NOMO-1 treated with dmso at 0.1 percent for 144 hours (cell line): Measurements from ENCODE around the gene MCAM.

Source experiments
- DNase-seq: peaks from one replicate; lab custom pipeline; 2025; ENCODE audit not compliant: unreplicated experiment; lab: John Stamatoyannopoulos, UW

Gene MCAM

DNA sequence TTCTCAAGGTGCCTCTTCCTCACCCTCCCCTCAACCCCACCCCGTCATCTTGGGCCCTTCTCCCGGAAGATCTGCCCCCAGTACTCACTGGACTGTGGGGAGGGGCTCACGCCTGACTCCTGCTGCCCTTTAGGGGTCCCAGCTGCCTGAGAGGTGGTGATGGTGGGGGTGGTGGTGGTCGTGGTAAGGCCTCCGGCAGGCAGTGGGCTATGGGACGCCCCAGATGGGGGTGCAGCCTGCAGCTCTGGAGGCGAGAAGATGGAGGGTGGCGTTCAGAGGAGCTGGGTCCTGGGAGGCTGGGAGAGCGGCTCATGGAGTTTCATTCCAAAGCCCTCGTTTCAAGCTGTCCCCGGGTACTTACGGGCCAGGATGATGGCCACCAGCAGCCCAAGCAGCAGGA lies 28.8 kb upstream of the MCAM start:
- DNase-seq: no peak

DNA sequence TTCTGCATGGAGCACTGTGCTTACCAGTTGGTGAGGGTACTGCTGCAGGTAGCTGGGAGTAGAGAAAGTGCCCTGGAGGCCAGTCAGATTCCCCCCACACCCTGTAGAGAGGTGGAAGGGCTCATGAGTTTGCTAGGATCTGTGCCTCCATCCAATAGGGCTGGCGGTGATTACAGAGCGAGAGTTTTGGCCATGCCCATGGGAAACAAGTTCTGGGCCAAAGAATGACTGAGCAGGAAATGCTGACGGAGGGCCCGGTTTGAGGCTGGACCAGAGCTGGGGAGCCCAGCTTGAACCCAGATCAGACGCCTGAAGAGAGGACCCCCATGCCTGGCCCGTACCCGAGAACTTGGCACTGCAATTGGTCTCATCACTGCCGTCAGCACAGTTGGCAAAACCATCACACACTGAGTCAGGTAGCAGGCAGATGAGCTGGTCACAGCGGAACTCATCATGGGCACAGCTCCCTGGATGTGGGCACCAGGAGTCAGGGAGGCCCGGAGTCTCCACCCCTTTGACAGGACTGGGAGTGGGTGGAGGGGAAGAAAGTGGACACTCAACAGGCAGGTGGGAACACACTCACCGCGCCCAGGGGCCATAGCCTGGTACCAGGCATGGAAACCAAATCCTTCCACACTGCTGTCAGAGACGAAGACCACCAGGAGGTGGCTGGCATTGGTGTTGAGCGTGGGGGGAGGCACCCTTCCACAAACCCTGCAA lies 27.5 kb upstream of the MCAM start:
- no peak for DNase-seq

DNA sequence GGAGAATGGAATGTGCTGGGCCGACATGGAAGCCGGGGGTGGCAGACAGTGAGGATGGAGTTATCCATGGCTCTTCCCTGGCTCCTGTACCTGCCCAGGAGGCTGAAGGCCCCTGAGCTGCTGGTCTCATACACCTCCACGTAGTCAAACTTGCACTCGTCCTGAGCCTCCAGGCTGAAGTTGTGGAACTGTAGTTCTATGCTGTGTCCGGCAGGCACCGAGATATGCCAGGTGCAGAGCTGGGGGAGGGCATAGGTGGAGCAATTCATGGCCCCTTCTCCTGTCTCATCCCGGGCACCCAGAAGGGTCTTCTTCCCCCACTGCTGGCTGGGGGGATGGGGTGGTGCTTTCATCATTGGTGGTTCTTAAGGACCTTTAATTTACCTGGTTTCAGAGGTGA lies 26.8 kb upstream of the MCAM start:
- DNase-seq: no peak

DNA sequence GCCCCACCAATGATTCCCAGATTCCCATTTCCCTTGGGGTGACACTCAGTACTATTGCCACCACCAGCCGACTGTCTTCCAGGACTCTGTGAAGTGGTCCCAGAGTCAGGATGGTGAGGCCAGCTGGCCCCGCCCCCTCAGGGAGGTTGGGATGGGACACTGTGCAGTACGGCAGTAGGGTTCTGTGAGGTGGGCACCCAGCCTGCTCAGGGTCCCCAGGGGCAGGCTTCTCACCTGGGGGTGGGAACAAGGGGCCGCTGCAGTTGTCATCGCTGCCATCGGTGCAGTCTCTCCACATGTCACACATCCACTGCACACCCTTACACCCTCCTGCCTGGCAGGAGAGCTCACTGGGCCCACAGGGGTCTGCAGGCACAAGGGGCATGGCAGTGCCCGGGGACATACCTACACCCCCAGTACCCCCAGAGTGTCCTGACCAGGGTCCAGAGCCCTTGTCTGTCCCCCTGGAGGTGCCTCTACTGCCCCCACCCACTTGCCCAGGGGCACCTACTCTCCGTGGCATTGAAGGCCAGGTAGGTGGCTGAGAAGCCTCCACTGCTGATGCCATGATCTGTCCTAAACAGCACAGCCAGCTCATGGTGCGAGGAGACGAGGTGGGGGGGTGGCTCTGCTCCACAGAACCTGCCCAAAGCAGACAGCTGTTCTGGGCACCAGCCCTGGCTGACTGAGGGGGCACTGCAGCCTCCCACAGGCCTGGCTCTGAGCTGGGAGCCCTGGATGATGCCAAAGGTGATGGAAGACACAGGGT lies 25.6 kb upstream of the MCAM start:
- no peak for DNase-seq

DNA sequence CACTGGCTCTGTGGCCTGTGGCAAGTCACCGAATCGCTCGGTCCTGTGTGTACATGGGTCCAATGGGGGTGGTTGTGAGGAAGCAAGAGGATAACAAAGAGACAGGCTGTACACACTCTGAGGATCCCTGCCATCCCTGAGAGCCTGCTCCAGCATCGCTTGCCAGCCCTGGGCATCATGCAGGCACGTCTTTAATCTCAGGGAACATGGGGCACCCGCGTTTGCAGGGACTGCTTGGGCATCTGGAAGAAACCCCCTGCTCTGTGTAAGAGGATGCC lies 25.0 kb upstream of the MCAM start:
- DNase-seq: no peak

DNA sequence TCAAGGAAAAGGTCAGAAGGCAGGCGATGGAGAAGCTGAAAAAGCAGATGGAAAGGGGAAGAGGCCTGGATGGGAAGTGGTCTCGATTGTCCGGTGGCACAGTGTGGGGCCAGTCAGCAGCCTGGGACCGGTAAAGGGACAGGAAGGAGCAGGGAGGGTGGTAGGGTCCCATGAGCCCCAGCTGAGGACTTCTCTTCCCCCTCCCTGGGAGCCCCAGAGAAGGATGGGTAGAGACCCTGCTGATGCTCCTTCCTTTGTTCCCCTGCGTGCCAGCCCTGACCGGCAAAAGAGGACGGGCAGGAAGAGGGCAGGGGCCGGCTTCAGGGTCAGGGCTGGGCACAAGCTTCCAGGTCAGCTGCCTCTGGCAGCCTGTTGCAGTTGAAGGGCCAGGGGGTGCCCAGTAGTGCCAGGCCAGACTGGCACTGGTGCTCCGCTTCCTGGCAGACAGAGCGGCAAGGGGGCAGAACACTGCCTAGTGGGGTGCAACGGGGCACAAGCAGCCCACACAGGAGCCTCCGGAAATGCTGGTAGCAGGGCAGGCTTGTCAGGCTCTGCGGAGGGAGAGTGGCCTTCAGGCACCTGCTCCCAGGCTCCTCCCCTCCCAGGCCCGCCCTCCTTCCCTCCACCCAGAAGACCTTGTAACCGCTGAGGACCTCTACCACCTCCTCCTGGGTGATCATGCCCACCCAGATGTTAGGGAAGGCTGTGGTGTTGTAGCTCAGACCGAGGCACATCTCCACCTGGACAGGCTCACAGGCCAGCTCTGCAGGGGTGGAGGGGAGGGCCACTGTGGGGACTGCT lies 24.5 kb upstream of the MCAM start:
- no peak for DNase-seq

DNA sequence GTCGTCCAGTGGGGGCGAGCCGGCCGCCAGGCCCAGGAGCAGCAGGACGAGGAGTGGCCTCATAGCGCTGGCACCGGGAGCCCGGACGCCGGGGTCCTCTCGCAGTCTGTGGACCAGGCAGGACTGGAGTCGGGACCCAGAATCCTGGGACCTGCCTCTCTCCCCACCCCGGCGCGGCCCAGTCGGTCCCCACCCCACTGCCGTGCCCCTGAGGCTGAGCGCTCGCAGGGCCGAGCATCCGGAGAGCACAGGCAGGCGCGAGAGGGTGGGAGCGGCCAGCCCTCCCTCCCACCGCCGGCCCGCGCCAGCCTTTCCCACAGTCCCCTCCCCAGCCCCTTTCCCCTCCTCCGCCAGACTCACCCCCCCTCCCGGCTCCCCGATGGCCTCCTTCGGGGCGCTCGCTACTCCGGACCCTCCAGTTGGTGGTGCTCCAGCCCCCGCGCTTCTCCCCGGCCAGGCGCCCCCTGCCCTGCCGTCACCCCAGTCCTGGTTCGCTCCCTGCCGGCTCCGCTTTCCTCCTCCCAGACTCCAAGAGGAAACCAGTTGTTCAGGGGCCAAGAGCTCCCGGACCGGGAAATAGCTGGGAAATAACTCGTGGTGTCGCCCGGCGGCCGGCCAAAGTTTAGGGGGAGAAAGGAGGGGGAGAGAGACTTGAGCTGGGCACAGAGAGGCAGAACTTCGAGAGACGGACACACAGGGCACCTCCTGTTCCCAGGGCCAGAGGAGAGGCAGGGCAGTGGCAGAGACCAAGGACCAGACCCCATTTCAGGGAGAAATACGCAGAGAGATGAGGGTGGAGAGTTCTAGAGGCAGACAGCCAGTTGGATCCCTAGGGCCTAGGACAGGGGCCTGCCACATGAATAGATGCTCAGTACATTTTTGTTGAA lies 23.6 kb upstream of the MCAM start, which contains the start of gene C1QTNF5:
TSS of gene C1QTNF5 (minus strand) at position 549 of the 887 bp plus-strand sequence. CDS start at position 63, 486 bp downstream.
- no peak for DNase-seq

DNA sequence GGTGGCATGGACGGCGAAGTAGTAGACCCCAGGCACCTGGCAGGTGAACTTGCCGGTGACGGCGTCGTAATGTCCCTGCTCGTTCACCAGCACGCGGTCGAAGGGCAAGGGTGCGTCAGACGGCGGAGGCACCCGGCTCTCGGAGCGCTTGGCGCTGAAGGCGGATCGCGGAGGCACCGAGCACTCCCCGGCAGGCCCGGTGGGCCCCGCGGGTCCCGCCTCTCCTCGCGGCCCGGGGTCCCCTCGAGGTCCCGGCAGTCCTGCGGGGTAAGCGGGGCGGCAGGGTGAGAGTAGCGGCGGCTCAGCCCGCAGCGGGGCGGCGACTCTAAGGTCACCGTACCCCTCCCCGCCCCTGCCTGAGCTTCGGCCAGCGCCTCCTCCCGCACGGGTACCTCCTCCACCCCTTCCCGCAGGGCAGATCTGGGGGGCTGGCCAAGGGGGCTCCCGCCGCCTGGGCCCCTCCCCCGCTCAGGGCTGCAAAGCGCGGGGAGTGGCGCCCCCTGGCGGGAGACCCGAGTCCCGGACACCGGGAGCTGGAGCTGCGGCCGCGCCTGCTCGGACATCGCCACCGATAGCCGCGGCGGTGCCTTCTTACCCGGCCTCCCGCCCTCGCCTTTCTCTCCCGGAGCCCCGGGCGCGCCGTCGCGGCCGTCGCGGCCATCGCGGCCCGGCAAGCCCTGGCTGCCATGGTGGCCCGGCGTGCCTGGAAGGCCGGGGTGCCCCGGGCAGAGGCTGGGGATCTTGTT lies 22.8 kb upstream of the MCAM start:
- DNase-seq: no peak

DNA sequence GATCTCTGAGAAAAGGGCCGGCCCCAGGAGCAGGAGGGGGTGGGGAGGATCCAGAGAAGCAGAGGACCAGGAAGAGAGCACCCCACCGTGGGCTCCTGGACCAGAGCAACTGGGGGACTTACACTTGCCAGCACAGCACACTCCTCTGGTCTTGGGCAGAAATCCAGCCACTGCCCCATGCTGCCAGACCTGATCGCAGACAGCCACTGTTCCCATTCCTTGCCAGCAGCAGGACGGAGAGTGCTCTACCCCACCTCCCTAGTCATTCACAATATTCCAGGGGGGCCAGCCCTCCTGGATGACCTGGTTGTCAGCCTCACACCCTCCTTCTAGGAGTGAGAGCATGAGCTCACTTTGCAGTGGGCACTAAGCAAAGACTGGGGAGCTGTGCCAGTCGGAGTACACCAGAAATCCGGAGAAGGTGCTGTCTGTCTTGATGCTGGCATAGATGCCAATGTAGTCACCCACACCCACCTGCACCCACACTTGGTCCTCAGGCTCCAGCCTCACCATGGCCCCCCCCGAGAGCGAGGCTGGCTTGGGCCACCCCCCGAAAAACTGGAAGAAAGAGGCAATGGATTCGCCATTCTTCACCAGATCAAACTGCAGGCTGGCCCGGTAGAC lies 22.1 kb upstream of the MCAM start:
- no peak for DNase-seq

DNA sequence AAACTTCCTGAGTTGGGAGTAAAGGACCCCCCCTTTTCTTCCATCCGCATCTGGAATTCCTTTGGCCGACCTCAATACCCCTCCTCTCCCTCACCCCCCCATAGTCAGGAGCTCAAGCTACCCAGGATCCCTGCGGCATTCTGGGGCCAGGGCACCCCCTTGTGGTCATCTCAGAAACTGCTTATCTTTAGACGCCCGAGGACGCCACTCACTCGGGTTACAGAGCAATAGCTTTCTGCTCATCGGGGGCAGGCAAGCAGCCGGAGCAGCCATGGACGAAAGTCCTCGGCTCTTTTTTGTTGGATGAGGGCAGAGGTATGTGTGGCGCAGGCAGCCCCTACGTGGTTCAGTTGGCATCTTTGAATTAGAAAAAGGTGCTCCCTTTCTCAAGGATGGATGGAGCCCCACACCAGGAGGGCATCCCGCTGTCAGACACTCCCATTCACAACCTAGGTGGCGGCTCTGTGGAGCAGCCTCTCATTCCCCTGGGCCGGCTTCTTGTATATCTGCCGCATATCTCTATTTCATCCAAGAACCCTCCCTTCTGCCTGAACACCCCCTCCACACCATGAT lies 21.5 kb upstream of the MCAM start:
- peak; percentile 19 for DNase-seq

DNA sequence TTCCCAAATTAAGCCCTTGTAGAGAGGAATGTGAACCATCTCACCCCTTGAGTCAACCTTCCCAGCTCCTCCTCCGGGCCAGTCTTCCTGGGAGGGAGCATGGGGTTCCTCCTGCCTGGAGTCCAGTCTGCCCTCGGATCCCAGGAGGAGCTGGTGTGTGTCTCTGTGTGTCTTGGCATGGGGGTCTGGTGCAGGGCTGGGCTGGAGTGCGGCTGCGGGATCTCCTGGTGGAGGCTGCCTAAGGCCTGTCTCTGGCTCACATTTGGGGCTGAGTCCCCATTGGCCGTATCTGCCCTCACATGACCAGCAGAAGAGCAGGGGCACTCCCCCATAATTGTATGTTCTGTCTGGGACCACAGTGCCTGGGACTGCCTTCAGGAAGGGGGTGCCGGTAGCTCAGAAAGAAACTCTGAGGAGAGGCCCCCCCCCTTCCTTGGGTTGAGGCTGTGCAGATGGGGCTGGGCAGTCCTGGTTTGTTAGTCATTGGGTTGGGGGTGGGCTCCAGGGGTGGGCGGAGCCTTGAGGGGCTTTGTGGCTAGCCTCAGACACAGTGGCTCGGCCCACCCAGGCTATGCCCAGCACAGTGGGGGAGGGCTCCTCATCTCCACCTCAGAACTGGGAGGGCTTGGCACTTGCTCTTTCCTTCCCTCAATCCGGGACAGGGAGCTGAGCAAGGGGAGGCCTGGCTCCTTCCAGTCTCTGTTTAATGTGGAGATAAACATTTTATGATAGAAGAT lies 20.8 kb upstream of the MCAM start:
- DNase-seq: no peak

DNA sequence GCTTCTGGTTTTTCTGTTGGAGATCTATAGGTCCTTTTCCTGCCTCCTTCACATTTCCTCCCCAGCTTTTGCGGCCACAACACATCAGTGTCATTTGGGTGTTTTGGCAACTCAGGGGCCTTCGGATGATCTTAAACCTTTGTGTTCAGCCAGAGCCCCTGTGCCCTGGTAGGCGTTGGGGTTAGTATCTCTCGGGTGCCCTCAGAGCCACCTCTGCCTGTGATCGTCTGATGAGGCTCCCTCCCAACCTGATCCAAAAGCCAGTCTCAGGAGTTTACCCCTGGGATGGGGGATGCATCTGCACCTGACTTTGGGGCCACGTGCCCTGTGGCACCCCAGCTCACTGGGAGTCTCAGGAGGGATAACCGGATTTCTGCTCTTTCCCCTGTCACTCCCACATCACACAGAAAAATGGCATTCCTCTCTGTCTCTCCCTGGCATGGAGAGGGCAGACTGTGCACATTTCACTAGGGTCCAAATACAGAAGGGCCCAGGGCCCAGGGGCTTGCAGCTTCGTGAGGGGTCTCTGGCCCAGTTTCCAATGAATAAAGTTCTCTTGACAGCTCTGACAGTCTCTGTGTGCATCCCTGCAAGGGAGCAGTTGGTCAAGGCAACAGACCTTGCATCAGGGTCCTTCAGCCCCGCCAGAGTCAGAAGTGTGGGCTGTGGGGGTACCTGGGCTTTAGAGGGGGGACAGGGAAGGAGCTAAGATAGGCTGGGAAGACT lies 20.0 kb upstream of the MCAM start:
- DNase-seq: no peak

DNA sequence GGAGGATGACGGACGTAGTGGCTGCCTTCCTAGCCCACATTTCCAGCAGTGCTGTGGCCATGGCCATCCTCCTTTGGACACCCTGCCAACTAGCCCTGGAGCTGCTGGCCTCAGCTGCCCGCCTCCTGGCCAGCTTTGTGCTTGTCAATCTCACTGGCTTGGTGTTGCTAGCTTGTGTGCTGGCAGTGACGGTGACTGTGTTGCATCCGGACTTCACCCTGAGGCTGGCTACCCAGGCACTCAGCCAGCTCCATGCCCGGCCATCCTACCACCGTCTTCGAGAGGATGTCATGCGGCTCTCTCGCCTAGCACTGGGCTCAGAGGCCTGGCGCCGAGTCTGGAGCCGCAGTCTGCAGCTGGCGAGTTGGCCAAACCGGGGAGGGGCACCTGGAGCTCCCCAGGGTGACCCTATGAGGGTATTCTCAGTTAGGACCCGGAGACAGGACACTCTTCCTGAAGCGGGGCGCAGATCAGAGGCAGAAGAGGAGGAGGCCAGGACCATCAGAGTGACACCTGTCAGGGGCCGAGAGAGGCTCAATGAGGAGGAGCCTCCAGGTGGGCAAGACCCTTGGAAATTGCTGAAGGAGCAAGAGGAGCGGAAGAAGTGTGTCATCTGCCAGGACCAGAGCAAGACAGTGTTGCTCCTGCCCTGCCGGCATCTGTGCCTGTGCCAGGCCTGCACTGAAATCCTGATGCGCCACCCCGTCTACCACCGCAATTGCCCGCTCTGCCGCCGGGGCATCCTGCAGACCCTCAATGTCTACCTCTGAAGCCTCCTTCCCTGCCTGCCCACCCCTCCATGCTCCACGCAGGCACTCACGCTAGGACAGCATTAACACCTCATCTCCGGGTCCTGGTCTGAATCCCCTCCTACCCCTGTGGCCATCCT lies 19.0 kb upstream of the MCAM start:
- DNase-seq: no peak

DNA sequence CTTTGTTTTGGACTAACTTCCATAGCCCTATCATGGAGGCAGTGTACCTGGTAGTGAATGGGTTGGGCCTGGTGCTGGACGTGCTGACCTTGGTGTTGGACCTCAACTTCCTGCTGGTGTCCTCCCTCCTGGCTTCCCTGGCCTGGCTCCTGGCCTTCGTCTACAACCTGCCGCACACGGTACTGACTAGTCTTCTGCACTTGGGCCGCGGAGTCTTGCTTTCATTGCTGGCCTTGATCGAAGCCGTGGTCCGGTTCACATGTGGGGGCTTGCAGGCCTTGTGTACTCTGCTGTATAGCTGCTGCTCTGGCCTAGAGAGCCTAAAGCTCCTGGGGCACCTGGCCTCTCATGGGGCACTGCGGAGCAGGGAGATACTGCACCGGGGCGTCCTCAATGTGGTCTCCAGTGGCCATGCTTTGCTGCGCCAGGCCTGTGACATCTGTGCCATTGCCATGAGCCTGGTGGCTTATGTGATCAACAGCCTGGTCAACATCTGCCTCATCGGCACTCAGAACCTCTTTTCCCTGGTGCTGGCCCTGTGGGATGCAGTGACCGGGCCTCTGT lies 18.2 kb upstream of the MCAM start:
- DNase-seq: no peak

DNA sequence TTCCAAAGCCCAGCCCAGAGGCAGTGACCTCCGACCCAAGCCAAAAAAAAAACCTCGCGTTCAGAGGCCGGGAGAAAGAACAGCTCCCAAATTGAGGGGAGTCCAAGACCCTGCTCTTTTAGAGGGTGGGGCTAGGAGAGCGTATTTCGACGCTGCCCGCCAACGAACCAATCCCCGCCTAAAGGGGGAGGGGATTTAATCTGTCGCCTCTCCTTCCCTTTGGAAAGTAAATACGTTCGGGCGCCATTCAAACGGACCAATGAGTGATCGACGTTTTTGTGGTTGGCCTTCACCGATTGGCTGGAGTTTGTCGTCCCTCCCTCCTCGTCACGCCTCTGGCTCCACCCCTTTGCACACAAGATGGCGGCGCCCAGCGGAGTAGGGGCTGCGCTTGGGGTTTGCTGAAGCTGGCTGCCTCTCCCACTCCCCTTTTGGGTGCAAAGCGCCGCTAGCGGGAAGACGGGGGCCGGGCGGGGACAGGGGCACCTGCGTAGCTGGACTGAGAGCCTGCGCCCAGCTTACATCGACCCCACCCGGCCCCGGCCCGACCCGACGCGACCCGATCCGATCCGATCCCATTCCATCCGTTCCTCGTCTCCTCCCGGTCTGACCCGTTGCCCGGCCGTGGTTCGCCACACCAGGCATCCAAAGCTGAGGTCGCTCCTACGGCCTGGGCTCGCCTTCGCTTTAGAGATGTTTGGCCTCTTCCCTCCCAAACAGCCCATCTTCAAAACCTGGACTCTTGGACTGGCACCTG lies 17.4 kb upstream of the MCAM start, which contains the start of gene RNF26:
TSS of gene RNF26 (plus strand) at position 354 of the 757 bp plus-strand sequence. CDS start 596 bp downstream, outside the sequence.
- DNase-seq: peak; percentile 97
